Measurements from ENCODE around the gene RNF8.

- TF ChIP-seq ZNF416 (CRISPR knock-in tag; IDR thresholded peaks at IDR 0.05) (no peak), GABPB1 (CRISPR knock-in tag; IDR thresholded peaks at IDR 0.05) (no peak), FOXJ3 (CRISPR knock-in tag; IDR thresholded peaks at IDR 0.05; ENCODE audit: borderline replicate concordance) (no peak), USF1 (CRISPR knock-in tag; IDR thresholded peaks at IDR 0.05) (no peak), CTCF (IDR thresholded peaks at IDR 0.05) (no peak), CREB1 (CRISPR knock-in tag; IDR thresholded peaks at IDR 0.05) (no peak), MAX (CRISPR knock-in tag; IDR thresholded peaks at IDR 0.05) (no peak), IRF1 (CRISPR knock-in tag; IDR thresholded peaks at IDR 0.05) (no peak), TEAD4 (CRISPR knock-in tag; IDR thresholded peaks at IDR 0.05) (no peak), PREB (CRISPR knock-in tag; IDR thresholded peaks at IDR 0.05; ENCODE audit: borderline replicate concordance) (no peak), ESRRA (CRISPR knock-in tag; IDR thresholded peaks at IDR 0.05; ENCODE audit: borderline replicate concordance) (no peak), ZNF425 (CRISPR knock-in tag; conservative IDR thresholded peaks at IDR 0.05) (no peak), PRDM15 (CRISPR knock-in tag; IDR thresholded peaks at IDR 0.05) (no peak)
Measured at GRCh38 chr6:37372116-37372515, 18.3 kb downstream of the RNF8 start.

Data from WTC11 (cell line).